A673 (cell line): ENCODE results near the gene UTP14C. TPM values are rescaled to one million over a fixed set of nuclear protein-coding genes. Genes with fewer than 3 reads are reported as not detected.
A peak's percentile ranks its signal among the peaks of the same experiment; 100 is the strongest.

Experiments
- BruUV-seq: library from RNA; stranded (reverse); fragments of 400-500 nt; replicated peaks from 2 replicates; lab custom pipeline; 2021; lab: Mats Ljungman, UMichigan
- CTCF ChIA-PET: fragments of 300-600 bp; sonication (Branson Sonifier 250); formaldehyde crosslinking; loops from one replicate; lab custom pipeline; 2022; ENCODE audit warnings: antibody characterized with exemption; lab: Charles Lee
- POLR2A ChIA-PET: fragments of 300-600 bp; sonication (Branson Sonifier 250); formaldehyde crosslinking; loops from one replicate; lab custom pipeline; 2022; ENCODE audit warnings: antibody characterized with exemption; ENCODE audit not compliant: low non-redundant PET; lab: Charles Lee
- DNase-seq: peaks from one replicate; pipeline ENCODE4 v3.0.0-alpha.2; 2015; ENCODE audit warnings: low spot score
- H3K27ac ChIP-seq: fragments of 200-600 bp; sonication (generic); 2 replicates; pipeline ENCODE4 v1.5.1; 2016; ENCODE audit warnings: mixed run types, low read depth, mild to moderate bottlenecking, mixed read lengths, antibody characterized with exemption, low read length; ENCODE audit not compliant: poor library complexity, severe bottlenecking
- H3K27me3 ChIP-seq: fragments of 200-600 bp; sonication (generic); replicated peaks from 2 replicates; pipeline ENCODE4 v1.6.1; 2017; ENCODE audit warnings: mixed run types, low read depth, mild to moderate bottlenecking, mixed read lengths, antibody characterized with exemption, low read length; ENCODE audit not compliant: insufficient read depth, poor library complexity
- H3K36me3 ChIP-seq: fragments of 200-600 bp; sonication (generic); 2 replicates; pipeline ENCODE4 v1.6.1; 2016; ENCODE audit warnings: mixed run types, mild to moderate bottlenecking, mixed read lengths, antibody characterized with exemption, low read length; ENCODE audit not compliant: insufficient read depth, poor library complexity, severe bottlenecking
- H3K4me1 ChIP-seq: fragments of 200-600 bp; sonication (generic); 2 replicates; pipeline ENCODE4 v1.6.1; 2017; ENCODE audit warnings: mixed run types, mild to moderate bottlenecking, mixed read lengths, antibody characterized with exemption, low read length; ENCODE audit not compliant: insufficient read depth, poor library complexity, severe bottlenecking
- H3K4me3 ChIP-seq: fragments of 200-600 bp; sonication (generic); 2 replicates; pipeline ENCODE4 v1.5.1; 2016; ENCODE audit warnings: low read depth, mixed run types, mild to moderate bottlenecking, mixed read lengths, low read length; ENCODE audit not compliant: poor library complexity, severe bottlenecking
- H3K9me3 ChIP-seq: fragments of 200-600 bp; sonication (generic); 2 replicates; pipeline ENCODE4 v1.6.1; 2016; ENCODE audit warnings: mixed run types, low read depth, mild to moderate bottlenecking, mixed read lengths, antibody characterized with exemption, low read length; ENCODE audit not compliant: poor library complexity, severe bottlenecking
- CTCF ChIP-seq: fragments of 300-800, 200-600 bp; sonication (generic); conservative IDR thresholded peaks from 2 replicates; pipeline ENCODE4 v1.5.1; 2017; ENCODE audit warnings: low read depth, mild to moderate bottlenecking, antibody characterized with exemption, low read length, moderate library complexity, mixed read lengths
- EZH2 ChIP-seq: fragments of 200-600 bp; sonication (generic); IDR thresholded peaks from 2 replicates; pipeline ENCODE4 v1.6.1; 2017; ENCODE audit warnings: borderline replicate concordance, low read depth, mild to moderate bottlenecking, mixed read lengths, antibody characterized with exemption, low read length; ENCODE audit not compliant: poor library complexity, severe bottlenecking
- intact Hi-C: fragments of 100-400 bp; cut with micrococcal nuclease; formaldehyde crosslinking; loops from one replicate; pipeline ENCODE4 v1.10.0; 2022; ENCODE audit not compliant: unreplicated experiment
- total RNA-seq: library from RNA; stranded (reverse); gene quantifications from 2 replicates; pipeline ENCODE4 v1.2.3, GENCODE V29; 2021

Gene UTP14C
- total RNA-seq, 1 experiment from 2014 or later, result 15.2 TPM

DNA sequence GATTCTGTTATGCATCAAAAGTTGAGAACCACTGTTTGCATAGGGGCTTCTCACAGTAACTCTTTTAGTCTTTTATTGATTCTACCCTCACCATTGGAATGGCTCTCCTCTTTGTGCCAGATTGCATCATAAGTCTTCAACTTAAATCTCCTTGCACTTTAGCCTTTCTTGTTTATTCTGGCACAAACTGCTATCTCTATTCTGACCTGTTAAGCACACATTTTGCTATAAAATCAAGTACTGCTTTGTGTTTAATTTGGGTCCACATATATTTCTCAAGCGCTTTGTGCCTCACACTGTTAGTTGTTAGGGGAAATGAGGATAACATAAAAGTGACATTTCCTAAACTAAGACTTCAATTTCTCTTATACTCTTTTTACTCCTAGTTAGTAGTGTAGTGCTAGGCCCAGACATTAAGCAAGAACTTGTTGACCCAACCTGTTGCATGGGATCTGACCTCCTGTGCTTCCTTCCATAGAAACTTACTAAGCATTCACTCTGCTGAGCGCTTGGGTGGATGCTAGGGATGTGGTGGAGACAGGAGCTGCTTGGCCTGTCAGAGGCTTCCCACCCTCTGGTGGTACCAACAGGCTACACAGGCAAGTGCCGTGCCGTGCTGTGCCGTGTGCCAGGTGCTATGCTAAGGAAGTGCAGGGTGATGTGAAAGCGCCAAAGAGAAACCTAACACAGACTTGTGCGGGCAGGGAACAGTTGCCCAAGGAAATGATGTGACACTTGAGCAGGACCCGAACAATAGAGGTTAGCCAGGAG, 1.2 kb downstream of the UTP14C start:
- intact Hi-C loops, result no loop called here
- BruUV-seq, result no TSS peak
- H3K4me1 ChIP-seq, result no peaks in the 10 kb centered on the region
- CTCF ChIA-PET, result no interaction called here
- POLR2A ChIA-PET, result no interaction called here
- H3K27me3 ChIP-seq, result no peaks in the 10 kb centered on the region
- DNase-seq, result no peak
- no peak overlapping the region for H3K27ac ChIP-seq
- no peak for TF ChIP-seq CTCF
- no peak for TF ChIP-seq EZH2
- H3K9me3 ChIP-seq, result no peaks in the 10 kb centered on the region
- H3K4me3 ChIP-seq, result no peak overlapping the region
- H3K36me3 ChIP-seq, result peaks cover 18% of the 10 kb centered on the region

DNA sequence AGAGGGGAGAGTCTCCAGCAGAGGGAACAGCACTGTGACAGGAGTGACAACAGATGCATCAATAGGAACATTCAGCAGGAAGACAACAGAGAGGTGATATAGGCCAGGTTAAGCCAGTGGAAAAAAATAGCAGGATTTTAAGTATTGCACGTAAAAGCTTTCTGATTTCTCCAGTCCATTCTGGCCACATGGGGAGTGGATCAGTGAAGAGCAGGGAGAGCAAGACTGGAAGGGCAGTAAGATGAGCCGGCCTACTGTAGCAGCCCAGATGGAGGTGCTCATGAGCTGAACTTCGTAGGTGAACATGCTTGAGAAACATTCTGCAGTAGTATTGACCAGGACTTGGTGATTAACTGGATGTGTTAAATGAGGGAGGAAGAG, 1.7 kb downstream of the UTP14C start:
- BruUV-seq, result no TSS peak
- POLR2A ChIA-PET, result no interaction called here
- intact Hi-C loops, result no loop called here
- Histone ChIP-seq H3K9me3 (no peaks in the 10 kb centered on the region), H3K36me3 (peaks cover 14% of the 10 kb centered on the region), H3K4me1 (no peaks in the 10 kb centered on the region), H3K27me3 (no peaks in the 10 kb centered on the region), H3K27ac (no peak overlapping the region), H3K4me3 (no peak overlapping the region)
- no peak for DNase-seq
- TF ChIP-seq EZH2 (no peak), CTCF (peak; percentile 33; the same call in 1 of the 2 replicates)
- CTCF ChIA-PET, result interaction anchor here (0.6 kb wide), 1 partner anchor 8 kb away, joined by 3 read pairs; no protein-coding TSS in a partner anchor

- Histone ChIP-seq H3K36me3 (peaks cover 14% of the 10 kb centered on the region), H3K4me3 (no peak overlapping the region), H3K27me3 (no peaks in the 10 kb centered on the region), H3K27ac (no peak overlapping the region), H3K4me1 (no peaks in the 10 kb centered on the region), H3K9me3 (no peaks in the 10 kb centered on the region)
- intact Hi-C loops, result no loop called here
- POLR2A ChIA-PET, result no interaction called here
- CTCF ChIA-PET, result no interaction called here
- BruUV-seq, result no TSS peak
- TF ChIP-seq EZH2 (no peak), CTCF (no peak)
- no peak for DNase-seq
Measured at GRCh38 chr13:52027832-52028231, 3.3 kb downstream of the UTP14C start.
